Astrocyte (in vitro differentiated cells and primary cell): Measurements from ENCODE around the gene DOCK3. TPM values are rescaled to one million over a fixed set of nuclear protein-coding genes. Genes with fewer than 3 reads are reported as not detected.

Source experiments
- DNase-seq: peaks from one replicate; pipeline ENCODE4 v3.0.0-alpha.2; 2010; ENCODE audit warnings: low read depth
- FAIRE-seq: peaks from 2 replicates; lab custom pipeline; 2011; peaks lifted over from hg19 to GRCh38; lab: Jason Lieb, UNC
- H2AFZ ChIP-seq: 2 replicates; pipeline ENCODE4 v1.6.0; 2012; ENCODE audit warnings: low read depth, low read length, inconsistent platforms
- H3K27ac ChIP-seq: 2 replicates; pipeline ENCODE4 v1.5.1; 2011; ENCODE audit warnings: low read depth, low read length, inconsistent platforms
- H3K27me3 ChIP-seq: 2 replicates; pipeline ENCODE4 v1.6.0; 2011; ENCODE audit warnings: low read length, inconsistent platforms; ENCODE audit not compliant: insufficient read depth
- H3K36me3 ChIP-seq: 2 replicates; pipeline ENCODE4 v1.5.1; 2011; ENCODE audit warnings: low read length, inconsistent platforms; ENCODE audit not compliant: insufficient read depth
- H3K4me1 ChIP-seq: 2 replicates; pipeline ENCODE4 v1.5.1; 2011; ENCODE audit warnings: low read length, inconsistent platforms; ENCODE audit not compliant: insufficient read depth
- H3K4me2 ChIP-seq: 2 replicates; pipeline ENCODE4 v1.6.0; 2012; ENCODE audit warnings: low read length, inconsistent platforms
- H3K4me3 ChIP-seq: 2 replicates; pipeline ENCODE4 v1.5.1; 2011; ENCODE audit warnings: low read depth, mild to moderate bottlenecking, low read length, inconsistent platforms; ENCODE audit not compliant: insufficient read depth
- H3K79me2 ChIP-seq: 2 replicates; pipeline ENCODE4 v1.6.0; 2012; ENCODE audit warnings: mild to moderate bottlenecking, low read length, inconsistent platforms; ENCODE audit not compliant: insufficient read depth
- H3K9ac ChIP-seq: 2 replicates; pipeline ENCODE4 v1.6.0; 2012; ENCODE audit warnings: mild to moderate bottlenecking, low read length, inconsistent platforms
- H3K9me3 ChIP-seq: 2 replicates; pipeline ENCODE4 v1.5.1; 2012; ENCODE audit warnings: low read depth, mild to moderate bottlenecking, low read length, inconsistent platforms; ENCODE audit not compliant: insufficient read depth
- H4K20me1 ChIP-seq: 2 replicates; pipeline ENCODE4 v1.6.0; 2012; ENCODE audit warnings: low read length, inconsistent platforms; ENCODE audit not compliant: insufficient read depth
- H3K27ac Mint-ChIP-seq: one replicate; pipeline ENCODE4 v1.8.0; 2021; ENCODE audit warnings: mild to moderate bottlenecking, mixed read lengths; ENCODE audit not compliant: unreplicated experiment
- H3K27me3 Mint-ChIP-seq: one replicate; pipeline ENCODE4 v1.8.0; 2021; ENCODE audit warnings: low read depth, mixed read lengths; ENCODE audit not compliant: unreplicated experiment
- H3K36me3 Mint-ChIP-seq: one replicate; pipeline ENCODE4 v1.8.0; 2021; ENCODE audit warnings: low read depth, mixed read lengths; ENCODE audit not compliant: unreplicated experiment
- H3K4me1 Mint-ChIP-seq: one replicate; pipeline ENCODE4 v1.8.0; 2021; ENCODE audit warnings: low read depth, mixed read lengths; ENCODE audit not compliant: unreplicated experiment
- H3K4me3 Mint-ChIP-seq: one replicate; pipeline ENCODE4 v1.8.0; 2021; ENCODE audit warnings: mild to moderate bottlenecking, moderate library complexity, mixed read lengths; ENCODE audit not compliant: unreplicated experiment
- H3K9me3 Mint-ChIP-seq: one replicate; pipeline ENCODE4 v1.8.0; 2021; ENCODE audit warnings: mild to moderate bottlenecking, mixed read lengths; ENCODE audit not compliant: unreplicated experiment
- CTCF ChIP-seq: IDR thresholded peaks from 2 replicates; pipeline ENCODE4 v1.5.1; 2011; ENCODE audit warnings: low read depth, mild to moderate bottlenecking, inconsistent platforms, low read length, moderate library complexity; ENCODE audit not compliant: insufficient read depth
- EZH2 ChIP-seq: IDR thresholded peaks from 2 replicates; pipeline ENCODE4 v1.6.1; 2012; ENCODE audit warnings: mild to moderate bottlenecking, low read length, inconsistent platforms; ENCODE audit not compliant: insufficient read depth
- total RNA-seq: library from RNA; stranded (reverse); gene quantifications from 2 replicates; pipeline ENCODE4 v1.2.1, GENCODE V29; 2021

The DOCK3 gene
- total RNA-seq, 1 donor from 2014 or later = 3.3 TPM

DNA sequence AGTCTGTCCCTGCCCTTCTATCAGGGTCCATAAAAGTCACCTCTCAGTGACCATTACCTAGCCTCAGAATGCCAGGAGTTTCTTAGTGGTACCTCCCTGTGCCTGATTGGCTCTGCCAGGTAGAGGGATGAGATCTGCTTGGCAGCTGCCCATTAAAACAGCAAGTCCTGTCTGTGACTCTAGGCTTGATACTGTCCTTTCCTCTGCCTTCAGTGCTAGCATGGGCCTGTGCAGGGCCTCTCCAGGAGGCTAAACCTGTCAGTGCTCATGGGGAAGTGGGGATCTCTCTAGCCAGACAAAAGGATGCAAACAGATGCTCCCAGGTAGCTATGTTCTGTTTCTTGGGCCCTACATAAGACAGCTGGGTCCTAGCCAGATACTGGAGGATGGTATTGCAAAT, 700.4 kb downstream of the DOCK3 start:
- no peaks in the 10 kb centered on the region for H3K4me1 Mint-ChIP-seq
- Histone ChIP-seq H3K4me3 (no peak overlapping the region), H3K79me2 (no peaks in the 10 kb centered on the region), H3K9me3 (no peaks in the 10 kb centered on the region), H4K20me1 (no peaks in the 10 kb centered on the region), H3K4me1 (no peaks in the 10 kb centered on the region), H3K4me2 (no peak overlapping the region), H3K27me3 (no peaks in the 10 kb centered on the region), H2AFZ (no peak overlapping the region), H3K9ac (no peak overlapping the region), H3K27ac (no peak overlapping the region), H3K36me3 (no peaks in the 10 kb centered on the region)
- no peak overlapping the region for H3K4me3 Mint-ChIP-seq
- TF ChIP-seq CTCF (no peak), EZH2 (no peak)
- DNase-seq (no peak), FAIRE-seq (no peak)
- H3K27ac Mint-ChIP-seq = no peak overlapping the region
- H3K36me3 Mint-ChIP-seq = peaks cover 7% of the 10 kb centered on the region
- H3K27me3 Mint-ChIP-seq = peaks cover 14% of the 10 kb centered on the region
- no peaks in the 10 kb centered on the region for H3K9me3 Mint-ChIP-seq

GRCh38 chr3:51375571-51375970, 700.8 kb downstream of the DOCK3 start:
- TF ChIP-seq EZH2 (no peak), CTCF (no peak)
- DNase-seq (no peak), FAIRE-seq (no peak)
- Histone ChIP-seq H3K4me1 (no peaks in the 10 kb centered on the region), H3K9me3 (no peaks in the 10 kb centered on the region), H3K9ac (no peak overlapping the region), H4K20me1 (no peaks in the 10 kb centered on the region), H2AFZ (no peak overlapping the region), H3K4me2 (no peak overlapping the region), H3K4me3 (no peak overlapping the region), H3K36me3 (no peaks in the 10 kb centered on the region), H3K27ac (no peak overlapping the region), H3K27me3 (no peaks in the 10 kb centered on the region), H3K79me2 (no peaks in the 10 kb centered on the region)
- H3K4me3 Mint-ChIP-seq = no peak overlapping the region
- H3K4me1 Mint-ChIP-seq = no peaks in the 10 kb centered on the region
- H3K27ac Mint-ChIP-seq = no peak overlapping the region
- no peaks in the 10 kb centered on the region for H3K9me3 Mint-ChIP-seq
- H3K36me3 Mint-ChIP-seq = peaks cover 7% of the 10 kb centered on the region
- peaks cover 14% of the 10 kb centered on the region for H3K27me3 Mint-ChIP-seq

DNA sequence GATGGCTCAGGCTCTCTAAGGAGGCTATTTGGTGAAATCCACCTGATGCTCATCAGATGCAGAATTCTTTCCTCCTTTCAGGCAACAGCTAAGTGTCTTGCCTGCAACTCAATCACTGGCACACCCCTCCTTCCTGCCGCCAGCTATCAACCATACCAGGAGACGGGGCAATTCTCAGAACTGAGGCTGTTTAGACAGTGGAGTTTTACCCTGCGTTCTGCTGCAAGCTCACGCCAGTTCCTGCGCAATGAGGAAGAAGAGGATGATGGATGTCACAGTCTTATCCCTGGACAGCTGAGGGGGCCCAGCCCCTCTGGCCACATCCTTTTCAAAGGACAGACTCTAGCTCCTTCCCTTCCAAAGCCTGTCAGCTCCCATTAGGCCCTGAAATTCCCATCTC, 703.3 kb downstream of the DOCK3 start:
- no peaks in the 10 kb centered on the region for H3K4me1 Mint-ChIP-seq
- DNase-seq (no peak), FAIRE-seq (no peak)
- H3K27ac Mint-ChIP-seq = no peak overlapping the region
- peaks cover under 1% of the 10 kb centered on the region for H3K79me2 ChIP-seq
- peaks cover 7% of the 10 kb centered on the region for H3K36me3 Mint-ChIP-seq
- H3K9me3 Mint-ChIP-seq = no peaks in the 10 kb centered on the region
- H3K9me3 ChIP-seq = no peaks in the 10 kb centered on the region
- H3K27ac ChIP-seq = no peak overlapping the region
- TF ChIP-seq CTCF (no peak), EZH2 (no peak)
- peaks cover under 1% of the 10 kb centered on the region for H3K4me1 ChIP-seq
- no peak overlapping the region for H3K4me2 ChIP-seq
- H3K9ac ChIP-seq = no peak overlapping the region
- no peak overlapping the region for H2AFZ ChIP-seq
- no peaks in the 10 kb centered on the region for H3K36me3 ChIP-seq
- H4K20me1 ChIP-seq = no peaks in the 10 kb centered on the region
- no peaks in the 10 kb centered on the region for H3K27me3 ChIP-seq
- H3K4me3 ChIP-seq = no peak overlapping the region
- H3K27me3 Mint-ChIP-seq = peaks cover 12% of the 10 kb centered on the region
- H3K4me3 Mint-ChIP-seq = no peak overlapping the region
